Kidney epithelial cell (primary cell): ENCODE measurements around the gene GNG7. TPM values are rescaled to one million over a fixed set of nuclear protein-coding genes. Genes with fewer than 3 reads are reported as not detected.

Experiments
- DNase-seq: peaks from one replicate; pipeline ENCODE4 v3.0.0-alpha.2; 2010; ENCODE audit warnings: low read depth
- H3K27me3 ChIP-seq: 2 replicates; pipeline ENCODE4 v1.6.0; 2011; ENCODE audit warnings: low read length; ENCODE audit not compliant: control insufficient read depth, insufficient read depth
- H3K36me3 ChIP-seq: 2 replicates; pipeline ENCODE4 v1.5.1; 2011; ENCODE audit warnings: low read length; ENCODE audit not compliant: control insufficient read depth, insufficient read depth
- H3K4me3 ChIP-seq: 2 replicates; pipeline ENCODE4 v1.5.1; 2011; ENCODE audit warnings: low read depth, mild to moderate bottlenecking, control low read depth, low read length
- CTCF ChIP-seq: IDR thresholded peaks from 2 replicates; pipeline ENCODE4 v1.5.1; 2011; ENCODE audit warnings: mild to moderate bottlenecking, moderate library complexity, low read length, control low read depth, inconsistent platforms; ENCODE audit not compliant: insufficient read depth, poor library complexity, severe bottlenecking
- total RNA-seq: library from RNA; depleted of rRNA; stranded (reverse); fragments of >200 nt; gene quantifications from 2 replicates; pipeline ENCODE4 v1.2.3, GENCODE V29; 2015

The GNG7 gene
- total RNA-seq, 1 donor from 2014 or later, result 0.33 TPM

GRCh38 chr19:2724148-2724557 is 21.7 kb upstream of the GNG7 start:
- peak; percentile 20 for TF ChIP-seq CTCF
- Histone ChIP-seq H3K36me3 (no peaks in the 10 kb centered on the region), H3K4me3 (no peak overlapping the region), H3K27me3 (peaks cover 44% of the 10 kb centered on the region)
- no peak for DNase-seq

GRCh38 chr19:2723747-2724146 is 21.3 kb upstream of the GNG7 start:
- Histone ChIP-seq H3K27me3 (peaks cover 47% of the 10 kb centered on the region), H3K4me3 (no peak overlapping the region), H3K36me3 (no peaks in the 10 kb centered on the region)
- no peak for TF ChIP-seq CTCF
- no peak for DNase-seq

GRCh38 chr19:2723345-2723715 is 20.8 kb upstream of the GNG7 start:
- H3K27me3 ChIP-seq, result peaks cover 47% of the 10 kb centered on the region
- H3K36me3 ChIP-seq, result no peaks in the 10 kb centered on the region
- DNase-seq, result no peak
- H3K4me3 ChIP-seq, result no peak overlapping the region
- no peak for TF ChIP-seq CTCF

GRCh38 chr19:2722541-2723344 is 20.2 kb upstream of the GNG7 start:
- Histone ChIP-seq H3K27me3 (peaks cover 46% of the 10 kb centered on the region), H3K36me3 (no peaks in the 10 kb centered on the region), H3K4me3 (no peak overlapping the region)
- no peak for TF ChIP-seq CTCF
- DNase-seq, result peak; percentile 45

- Histone ChIP-seq H3K4me3 (peak overlapping the region; percentile 14), H3K27me3 (peaks cover 37% of the 10 kb centered on the region), H3K36me3 (no peaks in the 10 kb centered on the region)
- DNase-seq, result no peak
- no peak for TF ChIP-seq CTCF
Observed at GRCh38 chr19:2721570-2722540, 19.4 kb upstream of the GNG7 start.
